ENCODE data around the gene STBD1. TPM values are rescaled to one million over a fixed set of nuclear protein-coding genes. Genes with fewer than 3 reads are reported as not detected.

The STBD1 gene
- total and polyA plus RNA-seq, 2 of the 4 experiments (the other 2 are of a cell fraction): 1.7 to 3.0 TPM

DNA sequence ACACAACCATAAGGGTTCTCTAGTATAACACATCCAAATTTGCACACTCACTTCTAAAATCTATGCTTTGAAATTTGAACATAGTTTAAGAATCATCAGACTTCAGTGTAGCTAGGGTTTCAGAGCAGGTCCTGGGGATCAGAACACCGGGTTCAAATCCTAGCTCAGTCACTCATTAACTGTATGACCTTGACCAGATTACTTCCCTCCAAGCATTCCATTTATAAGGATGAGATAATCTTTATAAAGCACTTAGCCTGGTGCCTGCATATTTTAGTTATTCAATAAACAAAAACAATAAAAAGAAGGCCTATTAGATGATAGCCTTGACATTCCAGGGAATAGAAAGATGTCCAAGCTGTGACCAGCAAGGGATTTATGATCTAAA is 4.8 kb upstream of the STBD1 start:
- H4K20me1 ChIP-seq (ENCODE audit: insufficient read depth, low read length): no peaks in the 10 kb centered on the region
- H2BK5ac ChIP-seq (ENCODE audit: low read depth, low read length, poor library complexity, severe bottlenecking): no peak overlapping the region
- no peak overlapping the region for H3K9ac ChIP-seq (ENCODE audit: low read depth, low read length)
- H3K79me1 ChIP-seq (ENCODE audit: low read depth in 1 of 2, low read length in 2 of 2): peaks cover 11 to 12% of the 10 kb centered on the region in 2 experiments; a peak in 3 of 4 replicates
- H2BK15ac ChIP-seq (ENCODE audit: low read depth, low read length): no peak overlapping the region
- no peaks in the 10 kb centered on the region for H3K36me3 ChIP-seq (ENCODE audit: control insufficient read depth, insufficient read depth, low read length)
- no peak overlapping the region for H4K5ac ChIP-seq (ENCODE audit: low read depth, low read length)
- no peak overlapping the region for H2AK9ac ChIP-seq (replicated peaks; ENCODE audit: low read depth, low read length, poor library complexity)
- H3K56ac ChIP-seq (ENCODE audit: extremely low read depth, insufficient read depth, low read length): no peak overlapping the region
- no CpG with 5 or more reads among the region's 1 CpG for WGBS, 2 experiments (ENCODE audit: extremely low coverage in 2 of 2, insufficient read length in 1 of 2)
- no peak for ATAC-seq (ENCODE audit: low read depth)
- CTCF ChIA-PET: no interaction called here
- H3K4me1 ChIP-seq (ENCODE audit: control insufficient read depth, insufficient read depth, low read length): peaks cover 4% of the 10 kb centered on the region; the same call in 1 of the 2 replicates
- no peak overlapping the region for H2AFZ ChIP-seq (replicated peaks; ENCODE audit: low read length, poor library complexity)
- no peak overlapping the region for H2BK120ac ChIP-seq (ENCODE audit: low read depth, low read length)
- H3K14ac ChIP-seq (replicated peaks; ENCODE audit: low read depth, low read length): no peak overlapping the region
- no peaks in the 10 kb centered on the region for H3K27me3 ChIP-seq (ENCODE audit: control insufficient read depth, insufficient read depth, low read length)
- no peak overlapping the region for H3K27ac ChIP-seq (ENCODE audit: insufficient read depth, low read length)
- peak overlapping the region; percentile 51; the same call in 1 of the 2 replicates for H3K4me2 ChIP-seq (ENCODE audit: low read depth, low read length)
- peaks cover 6% of the 10 kb centered on the region for H3K9me3 ChIP-seq (ENCODE audit: control insufficient read depth, insufficient read depth, low read length)
- H2BK20ac ChIP-seq (ENCODE audit: low read depth, low read length): no peak overlapping the region
- no peak overlapping the region for H4K8ac ChIP-seq (ENCODE audit: low read depth in 2 of 2, low read length in 2 of 2)
- in situ Hi-C loops (cut with MboI; ENCODE audit: low sequenced_read_pairs): no loop called here
- no peak for DNase-seq
- intact Hi-C loops (cut with micrococcal nuclease): no loop called here
- no peak overlapping the region for H3K4ac ChIP-seq (ENCODE audit: low read depth, low read length)
- dilution Hi-C loops (cut with HindIII; ENCODE audit: low sequenced_read_pairs, unreplicated experiment): no loop called here
- no peak overlapping the region for H4K91ac ChIP-seq (ENCODE audit: insufficient read depth, low read depth, low read length)
- BruUV-seq (replicated peaks): no TSS peak
- H3K4me3 ChIP-seq (ENCODE audit: insufficient read depth, low read depth, low read length): no peak overlapping the region
- TF ChIP-seq BHLHE40 (IDR thresholded peaks at IDR 0.05; ENCODE audit: low read depth, low read length): no peak
- TF ChIP-seq MAZ (IDR thresholded peaks at IDR 0.05; ENCODE audit: borderline replicate concordance, low read depth, low read length): no peak
- TF ChIP-seq RAD21 (IDR thresholded peaks at IDR 0.05; ENCODE audit: low read length): no peak
- TF ChIP-seq NFE2L2 (IDR thresholded peaks at IDR 0.05; ENCODE audit: low read depth, low read length): no peak
- TF ChIP-seq FOS (IDR thresholded peaks at IDR 0.05; ENCODE audit: low read depth, low read length): no peak
- no peak for TF ChIP-seq SMC3 (IDR thresholded peaks at IDR 0.05; ENCODE audit: low read depth, low read length)
- H3K23ac ChIP-seq (ENCODE audit: low read depth, low read length): no peak overlapping the region
- H3K9me1 ChIP-seq (ENCODE audit: insufficient read depth, low read length): peaks cover 8% of the 10 kb centered on the region
- H2AK5ac ChIP-seq (ENCODE audit: low read depth, low read length): no peak overlapping the region
- POLR2A ChIA-PET (ENCODE audit: unreplicated experiment): no interaction called here
- H3K18ac ChIP-seq (ENCODE audit: low read depth, low read length): no peak overlapping the region

Data from IMR-90 (cell line).